ENCODE data around the gene JAG1. TPM values are rescaled to one million over a fixed set of nuclear protein-coding genes. Genes with fewer than 3 reads are reported as not detected.

JAG1 gene
- total RNA-seq, 4 donors from 2014 or later = 34.3 to 81.9 (median 45.7) TPM

DNA sequence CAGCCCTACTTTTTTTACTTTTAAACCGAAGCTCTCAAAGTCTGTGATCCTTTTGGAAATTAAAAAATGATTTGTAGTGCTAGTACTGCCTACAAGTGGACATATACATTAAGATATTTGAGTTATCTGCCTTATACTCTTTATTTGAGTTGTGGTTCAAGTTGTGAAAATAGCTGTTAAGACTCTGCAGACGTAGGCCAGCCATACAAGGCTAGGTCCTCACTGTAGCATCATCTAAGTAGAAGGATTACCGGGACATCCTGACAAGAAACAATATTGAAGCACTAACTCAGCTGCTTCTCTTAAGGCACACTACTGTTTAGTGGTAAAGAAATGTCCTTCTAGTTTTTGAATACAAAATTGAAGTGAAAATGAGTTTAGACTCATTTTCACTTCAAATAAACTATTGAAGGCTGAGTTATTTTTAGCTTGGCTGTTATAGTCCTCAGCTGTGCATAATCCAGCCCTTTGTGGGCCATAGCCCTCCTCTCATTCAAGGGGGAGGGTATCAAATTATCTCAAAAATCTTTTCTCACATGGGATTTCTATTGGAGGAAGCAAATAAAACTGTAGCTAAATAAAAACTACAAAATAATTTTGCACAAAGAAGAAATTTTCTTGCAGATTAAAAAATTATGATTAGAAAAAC, 68.1 kb downstream of the JAG1 start:
- Histone ChIP-seq H3K27ac (peak overlapping the region in 3 of 4 donors; percentile 20 to 67 (median 56)), H3K36me3 (no peaks in the 10 kb centered on the region), H3K27me3 (no peaks in the 10 kb centered on the region), H3K4me1 (peaks cover 0 to 24% (median 6%) of the 10 kb centered on the region in 3 donors), H3K4me3 (no peak overlapping the region), H3K9me3 (no peaks in the 10 kb centered on the region)
- WGBS, 2 donors (ENCODE audit: low coverage in 1 of 2) = 72 to 75% methylated on average over 2 to 3 of the region's 3 CpGs
- ATAC-seq = no peak
- TF ChIP-seq EP300 (IDR thresholded peaks at IDR 0.05) = no peak
- no peak for TF ChIP-seq POLR2AphosphoS5 (IDR thresholded peaks at IDR 0.05)
- no peak for TF ChIP-seq POLR2A (IDR thresholded peaks at IDR 0.05)
- TF ChIP-seq, protein P1, sequence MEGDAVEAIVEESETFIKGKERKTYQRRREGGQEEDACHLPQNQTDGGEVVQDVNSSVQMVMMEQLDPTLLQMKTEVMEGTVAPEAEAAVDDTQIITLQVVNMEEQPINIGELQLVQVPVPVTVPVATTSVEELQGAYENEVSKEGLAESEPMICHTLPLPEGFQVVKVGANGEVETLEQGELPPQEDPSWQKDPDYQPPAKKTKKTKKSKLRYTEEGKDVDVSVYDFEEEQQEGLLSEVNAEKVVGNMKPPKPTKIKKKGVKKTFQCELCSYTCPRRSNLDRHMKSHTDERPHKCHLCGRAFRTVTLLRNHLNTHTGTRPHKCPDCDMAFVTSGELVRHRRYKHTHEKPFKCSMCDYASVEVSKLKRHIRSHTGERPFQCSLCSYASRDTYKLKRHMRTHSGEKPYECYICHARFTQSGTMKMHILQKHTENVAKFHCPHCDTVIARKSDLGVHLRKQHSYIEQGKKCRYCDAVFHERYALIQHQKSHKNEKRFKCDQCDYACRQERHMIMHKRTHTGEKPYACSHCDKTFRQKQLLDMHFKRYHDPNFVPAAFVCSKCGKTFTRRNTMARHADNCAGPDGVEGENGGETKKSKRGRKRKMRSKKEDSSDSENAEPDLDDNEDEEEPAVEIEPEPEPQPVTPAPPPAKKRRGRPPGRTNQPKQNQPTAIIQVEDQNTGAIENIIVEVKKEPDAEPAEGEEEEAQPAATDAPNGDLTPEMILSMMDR (IDR thresholded peaks at IDR 0.05) = no peak

DNA sequence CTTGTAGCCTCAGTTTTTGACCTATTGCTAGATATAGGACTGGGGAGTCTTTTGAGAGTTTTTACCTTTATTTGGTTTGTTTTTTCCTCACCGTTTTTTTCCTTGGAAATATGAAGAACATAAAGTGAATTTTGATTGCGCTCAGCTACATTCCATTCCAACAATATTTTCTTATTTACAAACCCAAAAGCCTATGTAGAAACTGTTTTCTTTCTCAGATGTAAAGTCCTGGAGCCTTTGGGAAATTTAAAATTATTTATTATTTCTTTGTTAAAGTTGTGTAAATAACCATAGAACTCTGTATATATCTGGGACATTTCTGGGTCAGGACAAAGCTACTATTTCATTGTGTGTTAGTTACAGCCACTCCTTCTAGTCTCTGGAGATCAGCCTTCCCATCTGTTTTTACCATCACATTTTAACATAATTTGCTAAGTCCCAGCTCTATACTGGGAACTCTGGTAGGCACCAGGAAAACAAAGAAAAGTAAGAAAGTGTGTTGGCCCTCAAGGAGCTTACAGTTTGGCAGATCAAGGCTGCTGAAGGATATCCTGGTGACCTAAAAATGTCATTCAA, 68.8 kb downstream of the JAG1 start:
- 51 to 83% methylated on average over 2 of the region's 2 CpGs for WGBS, 2 donors (ENCODE audit: low coverage in 1 of 2)
- peak overlapping the region in 3 of 4 donors; percentile 9 to 67 (median 56) for H3K27ac ChIP-seq
- no peak for TF ChIP-seq POLR2A (IDR thresholded peaks at IDR 0.05)
- TF ChIP-seq POLR2AphosphoS5 (IDR thresholded peaks at IDR 0.05) = no peak
- TF ChIP-seq, protein P1 (IDR thresholded peaks at IDR 0.05) = no peak
- no peak for TF ChIP-seq EP300 (IDR thresholded peaks at IDR 0.05)
- H3K9me3 ChIP-seq = no peaks in the 10 kb centered on the region
- H3K4me1 ChIP-seq = peaks cover 0 to 24% (median 6%) of the 10 kb centered on the region in 3 donors
- ATAC-seq = no peak
- no peak overlapping the region for H3K4me3 ChIP-seq
- no peaks in the 10 kb centered on the region for H3K27me3 ChIP-seq
- H3K36me3 ChIP-seq = no peaks in the 10 kb centered on the region

DNA sequence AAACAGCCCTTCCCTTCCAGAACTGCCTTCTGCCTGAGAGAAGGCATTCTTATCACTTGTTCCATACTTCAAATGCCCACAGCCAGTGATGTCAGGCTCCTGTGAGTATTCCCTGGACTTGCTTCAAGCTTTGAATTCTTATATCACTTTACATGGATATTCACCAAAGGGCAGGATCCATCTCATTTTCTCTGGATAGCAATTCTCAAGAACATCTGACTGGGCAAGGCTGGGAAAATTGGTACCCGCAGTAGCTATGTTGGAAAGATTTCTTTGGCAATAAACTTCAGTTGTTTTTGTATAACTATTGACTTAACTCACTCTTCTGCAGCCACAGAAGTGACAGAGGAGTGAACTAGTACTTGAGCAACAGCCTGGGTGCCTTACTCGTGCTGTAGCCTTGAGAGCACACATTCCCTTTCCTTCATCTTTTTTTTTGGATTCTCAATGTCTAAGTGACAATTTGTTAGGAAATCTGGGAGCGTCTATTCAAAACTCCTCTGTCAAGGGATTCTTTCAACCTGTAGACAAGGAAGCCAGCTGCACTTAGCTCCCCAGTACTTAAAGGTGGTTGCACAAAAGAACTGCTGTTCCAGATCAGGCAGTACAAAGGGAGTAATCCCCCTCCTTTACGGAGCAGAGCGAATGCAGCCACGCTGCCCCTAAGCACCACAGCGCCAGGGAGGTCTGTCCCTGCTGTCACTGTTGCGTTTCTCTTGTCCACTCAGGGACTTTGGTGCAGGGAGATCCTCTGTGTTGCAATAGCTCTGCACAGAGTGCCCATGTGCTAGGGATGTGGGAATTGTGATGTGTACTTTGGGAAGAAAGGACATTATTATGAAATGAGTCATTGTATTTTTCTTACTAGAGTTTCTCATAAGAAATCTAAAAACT, 69.6 kb downstream of the JAG1 start:
- Histone ChIP-seq H3K4me3 (no peak overlapping the region), H3K36me3 (no peaks in the 10 kb centered on the region), H3K27ac (peak overlapping the region in 3 of 4 donors; percentile 56 to 70 (median 67)), H3K27me3 (no peaks in the 10 kb centered on the region), H3K4me1 (peaks cover 0 to 24% (median 6%) of the 10 kb centered on the region in 3 donors), H3K9me3 (no peaks in the 10 kb centered on the region)
- peak; percentile 93 for ATAC-seq
- peak; percentile 95 for TF ChIP-seq POLR2AphosphoS5 (IDR thresholded peaks at IDR 0.05)
- no peak for TF ChIP-seq EP300 (IDR thresholded peaks at IDR 0.05)
- peak in 1 of 2 donors; percentile 18 for TF ChIP-seq POLR2A (IDR thresholded peaks at IDR 0.05)
- 65 to 72% methylated on average over 4 to 8 of the region's 8 CpGs for WGBS, 2 donors (ENCODE audit: low coverage in 1 of 2)

DNA sequence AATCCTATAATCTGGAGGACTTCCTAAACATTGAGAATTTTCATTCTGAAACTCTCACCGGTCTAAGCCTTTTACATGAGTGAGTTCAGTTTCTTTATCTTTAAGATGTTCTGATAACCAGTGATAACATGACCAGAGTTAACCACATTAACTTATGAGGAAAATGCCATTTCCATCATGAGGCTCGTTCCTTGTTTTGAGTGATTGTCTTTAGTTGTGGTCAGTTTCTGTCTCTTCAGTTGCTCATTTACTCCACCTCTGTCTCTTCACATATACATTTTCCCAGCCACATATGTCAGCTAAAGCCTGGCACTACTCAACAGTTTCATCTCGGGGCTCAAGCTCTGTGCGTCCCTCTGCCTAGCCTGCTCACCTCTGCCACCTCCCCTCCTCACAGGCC, 70.4 kb downstream of the JAG1 start:
- Histone ChIP-seq H3K27me3 (no peaks in the 10 kb centered on the region), H3K4me3 (no peak overlapping the region), H3K36me3 (no peaks in the 10 kb centered on the region), H3K4me1 (peaks cover 0 to 24% (median 6%) of the 10 kb centered on the region in 3 donors), H3K27ac (peak overlapping the region in 3 of 4 donors; percentile 56 to 70 (median 67)), H3K9me3 (no peaks in the 10 kb centered on the region)
- no peak for ATAC-seq
- TF ChIP-seq POLR2A (IDR thresholded peaks at IDR 0.05) = no peak
- TF ChIP-seq, protein P1 (IDR thresholded peaks at IDR 0.05) = no peak
- TF ChIP-seq EP300 (IDR thresholded peaks at IDR 0.05) = no peak
- TF ChIP-seq POLR2AphosphoS5 (IDR thresholded peaks at IDR 0.05) = no peak
- 89 to 96% methylated on average over 2 to 4 of the region's 4 CpGs for WGBS, 2 donors (ENCODE audit: low coverage in 1 of 2)

DNA sequence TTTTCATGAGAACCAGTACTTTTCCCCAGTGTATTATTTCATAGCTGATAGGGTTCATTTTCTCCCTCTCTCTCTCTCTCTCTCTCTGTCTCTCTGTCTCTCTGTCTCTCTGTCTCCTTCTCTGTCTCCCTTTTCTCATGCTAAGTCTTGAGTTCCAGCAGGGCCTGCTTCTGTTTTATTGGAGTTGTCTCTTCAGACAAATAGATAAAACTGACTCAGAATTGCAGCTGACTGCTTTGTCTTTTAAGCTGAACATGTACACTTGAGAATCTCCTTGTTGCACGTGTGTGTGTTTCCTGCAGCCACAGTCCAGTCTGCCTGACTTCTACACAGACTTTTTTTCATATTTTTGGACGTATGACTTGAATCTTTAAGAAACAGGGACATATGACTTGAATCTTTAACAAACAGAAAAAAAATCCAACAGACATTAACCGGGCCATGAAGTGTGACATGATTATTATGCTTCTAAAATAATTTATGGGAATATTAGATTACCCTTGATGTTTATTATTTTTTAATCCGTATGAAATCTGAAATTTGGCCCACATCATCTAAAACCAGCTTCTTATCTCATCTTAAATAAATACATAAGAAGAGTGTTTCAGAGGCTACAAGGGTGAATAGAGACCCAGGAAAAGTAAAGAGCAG, 71.5 kb downstream of the JAG1 start:
- H3K9me3 ChIP-seq = no peaks in the 10 kb centered on the region
- H3K27me3 ChIP-seq = no peaks in the 10 kb centered on the region
- TF ChIP-seq, protein P1 (IDR thresholded peaks at IDR 0.05) = no peak
- no peak for TF ChIP-seq POLR2A (IDR thresholded peaks at IDR 0.05)
- no peak for TF ChIP-seq POLR2AphosphoS5 (IDR thresholded peaks at IDR 0.05)
- TF ChIP-seq EP300 (IDR thresholded peaks at IDR 0.05) = no peak
- no peaks in the 10 kb centered on the region for H3K36me3 ChIP-seq
- no peak overlapping the region for H3K27ac ChIP-seq
- WGBS, 2 donors (ENCODE audit: low coverage in 1 of 2) = 38 to 51% methylated on average over 4 of the region's 4 CpGs
- no peak for ATAC-seq
- H3K4me3 ChIP-seq = no peak overlapping the region
- peaks cover 0 to 24% (median 6%) of the 10 kb centered on the region in 3 donors for H3K4me1 ChIP-seq
